Activated T-cell treated with anti-CD3 and anti-CD28 coated beads, Interleukin-2, amount 50 U/mL, for 48 hours (primary cell): ENCODE data around the gene TSSC4.

Source experiments
- DNase-seq, 2 experiments: peaks; one replicate each; pipeline ENCODE4 v3.0.0-alpha.2; 2020

Gene TSSC4

DNA sequence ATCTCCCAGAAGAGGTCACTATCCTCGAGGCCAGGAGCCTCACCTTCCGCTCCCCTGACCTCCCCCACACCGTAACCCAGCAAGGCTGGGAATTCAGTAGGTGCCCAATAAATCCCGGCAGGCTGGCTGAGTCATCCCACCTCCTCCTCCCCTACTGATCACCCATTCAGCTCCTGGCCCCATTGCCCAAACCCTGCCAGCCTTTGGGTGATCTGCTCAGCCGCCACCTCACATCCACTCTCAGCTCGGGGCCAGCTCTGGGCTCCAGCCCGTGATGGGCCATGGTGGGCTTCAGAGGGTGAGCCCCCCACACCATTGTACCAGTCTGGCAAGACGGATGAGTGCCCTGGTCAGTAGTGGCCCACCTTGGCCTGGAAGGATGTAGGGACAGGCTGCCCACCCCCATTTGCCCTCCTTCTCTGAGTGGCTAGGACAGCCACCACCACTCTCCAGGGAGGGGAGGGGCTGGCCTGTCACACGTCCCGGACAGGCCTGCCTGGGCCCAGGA lies 35.5 kb downstream of the TSSC4 start:
- no peak for DNase-seq

- no peak for DNase-seq
Measured at GRCh38 chr11:2436521-2437031, 36.0 kb downstream of the TSSC4 start.

GRCh38 chr11:2437516-2437915 lies 37.0 kb downstream of the TSSC4 start:
- DNase-seq, result no peak

GRCh38 chr11:2439820-2440219 lies 39.3 kb downstream of the TSSC4 start:
- DNase-seq, result no peak

DNA sequence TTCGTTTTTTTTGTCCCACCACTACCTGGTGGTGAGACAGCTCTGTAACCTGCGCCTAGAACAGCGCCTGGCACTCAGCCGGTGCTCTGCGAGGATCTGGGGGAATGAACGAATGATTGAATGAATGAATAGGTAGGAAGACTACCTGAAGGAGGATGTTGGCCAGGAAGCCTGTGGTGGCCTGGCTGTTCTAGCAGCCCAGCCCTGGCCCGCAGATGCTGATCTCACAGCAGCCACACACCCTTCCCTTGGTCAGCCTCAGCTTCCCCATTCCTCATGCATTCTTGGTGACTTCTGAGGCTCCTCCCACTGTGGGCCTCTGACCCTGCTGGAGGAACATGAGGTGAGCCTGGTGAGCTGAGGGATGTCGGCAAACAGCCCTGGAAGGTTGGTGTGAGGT lies 40.1 kb downstream of the TSSC4 start:
- DNase-seq, result no peak

DNA sequence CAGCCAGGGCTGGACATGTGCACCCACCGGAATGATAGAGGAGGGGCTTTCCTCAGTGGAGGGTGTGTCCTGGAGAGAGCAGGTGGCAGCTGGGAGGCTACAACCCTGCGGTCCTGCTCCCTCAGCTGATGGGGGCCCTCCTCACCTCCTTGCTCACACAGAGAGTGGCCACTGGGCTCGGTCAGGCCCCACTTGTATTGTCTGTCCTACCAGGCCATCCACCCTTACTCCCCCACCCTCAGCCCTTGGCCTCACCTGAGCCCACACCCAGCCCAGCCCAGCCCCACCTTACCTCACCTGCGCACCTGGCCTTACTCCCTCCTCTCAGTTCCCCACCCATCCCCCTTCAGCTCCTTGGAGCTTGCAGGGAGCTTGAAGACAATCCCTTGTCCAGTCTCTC lies 40.6 kb downstream of the TSSC4 start:
- no peak for DNase-seq

GRCh38 chr11:2442589-2442988 lies 42.0 kb downstream of the TSSC4 start:
- DNase-seq, result no peak

DNA sequence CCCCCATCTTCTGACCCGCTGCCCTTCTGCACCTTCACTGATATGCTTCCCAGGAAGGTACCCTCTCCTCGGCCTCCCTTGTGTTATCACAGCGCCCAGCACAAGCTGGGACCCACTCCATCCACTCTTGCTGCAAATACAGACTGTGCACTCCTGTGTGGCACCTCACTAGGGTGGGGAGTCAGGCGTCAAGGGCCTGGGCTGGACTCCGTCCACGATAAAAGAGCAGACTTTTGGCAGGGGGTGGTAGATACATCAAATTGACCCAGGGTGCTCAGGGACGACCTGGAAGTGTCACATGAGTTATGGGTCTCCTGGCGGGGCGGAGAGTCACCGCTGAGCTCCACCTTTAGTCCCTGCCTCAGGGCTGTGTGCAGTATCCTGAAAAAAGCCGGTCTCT lies 42.9 kb downstream of the TSSC4 start:
- no peak for DNase-seq

DNA sequence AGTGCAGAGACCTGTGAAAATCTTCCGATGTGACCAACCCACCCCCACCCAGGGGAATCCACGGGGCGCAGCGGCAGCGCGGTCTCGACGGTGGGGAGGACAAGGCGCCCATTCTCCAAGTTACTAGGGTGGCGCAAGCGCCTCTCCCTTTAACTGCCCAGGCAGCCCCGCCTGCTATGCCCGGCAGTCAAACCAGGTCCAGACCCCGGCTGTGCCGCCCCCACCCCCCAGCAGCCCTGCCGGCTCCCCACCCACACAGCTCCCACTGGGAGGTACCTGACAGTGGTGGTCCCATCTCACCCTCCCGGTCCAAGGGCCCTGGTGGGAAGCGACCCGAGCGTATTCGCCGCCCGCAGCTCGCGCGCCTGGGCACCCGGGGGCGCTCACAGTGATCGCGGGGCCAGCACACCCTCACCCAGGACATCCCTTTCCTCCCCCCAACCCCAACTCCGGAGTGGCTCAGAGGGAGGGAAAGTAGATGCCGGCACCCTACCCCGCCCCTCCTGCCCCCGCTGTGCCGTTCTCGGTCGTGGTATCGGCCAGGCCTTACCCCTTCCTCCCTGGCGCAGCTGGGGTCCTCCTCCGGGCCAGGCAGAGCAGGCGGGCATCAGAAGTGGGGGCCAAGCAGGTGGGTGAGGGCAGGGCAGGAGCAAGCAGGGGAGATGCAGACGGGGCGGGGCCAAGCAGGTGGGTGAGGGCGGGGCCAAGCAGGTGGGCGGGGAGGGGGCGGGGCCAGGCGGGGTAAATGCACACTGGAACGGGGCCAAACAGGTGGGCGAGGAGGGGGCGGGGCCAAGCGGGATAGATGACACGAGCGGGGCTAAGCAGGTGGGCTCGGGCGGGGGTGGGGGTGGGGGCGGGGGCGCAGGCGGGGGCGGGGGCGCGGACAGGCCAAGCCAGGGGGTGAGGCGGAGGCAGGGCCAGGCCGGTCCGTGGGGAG lies 43.6 kb downstream of the TSSC4 start, which contains the start of gene TRPM5:
TSS of gene TRPM5 (minus strand) at position 634 of the 940 bp plus-strand sequence. CDS start 21,478 bp downstream, outside the sequence.
- peak; percentile 84 for DNase-seq

GRCh38 chr11:2444821-2445745 lies 44.5 kb downstream of the TSSC4 start, which contains the start of gene KCNQ1:
TSS of gene KCNQ1 (plus strand) at chr11:2445008. CDS start at chr11:2445099, 91 bp downstream.
- DNase-seq, result peak; percentile 58 to 65

DNA sequence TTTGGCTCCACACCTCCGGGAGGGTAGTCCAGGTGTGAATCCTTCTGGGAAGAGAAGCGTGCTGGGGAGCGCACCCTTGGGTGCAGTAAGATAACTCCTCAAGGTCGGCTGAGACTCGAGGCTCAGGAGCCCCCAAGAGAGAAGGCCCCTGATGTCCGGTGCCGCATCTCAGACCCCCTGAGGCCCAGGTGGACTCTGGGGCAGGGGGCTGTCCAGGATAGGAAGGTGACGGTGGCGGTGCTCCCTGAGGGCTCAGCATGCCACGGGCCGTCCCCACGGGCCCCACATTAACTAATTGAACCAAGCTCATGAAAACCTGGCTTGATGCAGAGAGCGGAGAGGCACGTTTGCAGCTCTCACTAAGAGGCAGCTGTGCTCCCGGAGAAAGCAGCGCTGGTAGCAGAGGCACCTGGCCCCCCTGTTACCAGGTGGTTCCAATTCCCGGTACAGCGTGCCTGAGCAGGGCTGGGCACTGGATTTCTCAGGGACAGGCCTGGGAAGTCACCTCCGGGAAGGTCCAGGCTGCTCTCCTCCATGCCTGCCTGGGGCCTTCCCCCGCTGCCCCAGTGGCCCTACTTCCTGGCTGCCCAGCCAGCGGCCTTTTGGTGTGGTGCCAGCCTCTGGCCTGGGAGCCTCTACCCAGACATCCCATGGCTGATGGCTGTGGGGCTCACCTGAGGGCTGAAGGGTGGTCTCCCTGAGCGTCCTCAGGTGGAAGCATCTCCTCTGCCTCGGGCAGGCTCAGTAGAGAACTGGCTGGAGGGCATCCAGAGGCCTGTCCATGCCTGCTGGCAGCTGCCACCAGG lies 45.4 kb downstream of the TSSC4 start:
- peak in 1 of 2 experiments; percentile 48 for DNase-seq

DNA sequence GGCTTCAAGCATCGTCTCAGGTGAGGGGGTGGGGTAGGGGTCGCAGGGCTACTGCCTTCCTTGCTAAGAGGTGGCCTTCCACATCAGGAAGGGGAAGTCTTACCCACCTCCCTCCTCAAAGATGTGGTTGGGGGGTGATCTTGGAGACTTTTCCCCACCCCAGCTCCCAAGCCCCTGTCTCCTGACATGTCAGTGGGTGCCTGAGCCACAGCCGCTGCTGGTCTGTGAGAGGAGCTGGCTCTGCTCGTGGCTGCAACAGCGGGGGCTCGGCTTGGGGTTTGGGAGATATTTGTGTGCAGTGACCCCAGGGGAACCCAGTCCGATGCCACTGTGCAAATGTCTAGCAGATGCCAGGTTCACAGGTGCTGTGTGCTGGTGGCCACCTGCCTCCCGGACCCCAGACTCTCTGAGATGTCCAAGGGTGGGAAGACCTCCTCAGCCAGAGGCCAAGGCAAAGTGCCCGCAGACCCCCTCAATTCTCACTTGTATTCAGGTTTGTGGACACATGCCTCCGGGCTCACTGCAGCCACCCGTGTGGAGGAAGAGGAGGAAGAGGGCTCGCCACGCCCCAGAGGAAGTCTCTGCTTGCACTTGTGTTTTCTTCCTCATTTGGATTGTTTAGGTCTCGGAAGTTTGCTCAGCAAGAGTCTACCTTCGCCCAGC lies 46.2 kb downstream of the TSSC4 start:
- DNase-seq, result no peak

DNA sequence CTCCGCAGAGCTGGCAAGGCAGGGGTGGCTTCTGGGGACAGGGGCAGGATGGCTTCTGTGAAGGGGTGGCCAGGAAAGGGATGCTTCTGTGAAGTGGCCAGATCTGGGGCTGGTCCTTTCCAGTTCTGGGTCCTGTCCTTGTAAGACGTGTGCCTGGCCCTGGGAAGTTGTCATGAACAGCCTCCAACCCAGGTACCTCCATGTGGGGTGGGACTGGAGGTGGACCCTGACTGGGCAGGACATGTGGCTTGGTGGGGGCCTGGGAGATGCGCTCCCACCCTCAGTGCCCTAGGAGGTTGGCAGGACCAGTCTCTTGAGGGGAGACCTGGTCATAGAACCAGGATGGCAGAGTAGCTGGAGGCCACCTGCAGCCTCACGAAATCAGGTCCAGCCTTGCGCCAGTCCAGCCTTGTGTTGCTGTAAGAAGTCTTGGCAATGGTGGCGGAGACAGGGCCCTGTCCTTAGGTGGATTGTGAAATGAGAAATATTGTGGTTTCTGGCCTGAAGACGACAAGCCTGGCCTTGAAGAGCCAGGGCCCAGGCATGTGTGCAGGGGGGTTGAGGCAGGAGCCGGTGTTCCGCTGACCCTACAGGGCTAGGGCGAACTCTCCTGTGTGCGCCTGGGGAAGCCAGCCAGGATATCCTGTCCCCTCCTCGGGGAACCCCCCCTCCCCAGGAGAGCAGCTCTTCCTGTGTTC lies 46.9 kb downstream of the TSSC4 start:
- no peak for DNase-seq

DNA sequence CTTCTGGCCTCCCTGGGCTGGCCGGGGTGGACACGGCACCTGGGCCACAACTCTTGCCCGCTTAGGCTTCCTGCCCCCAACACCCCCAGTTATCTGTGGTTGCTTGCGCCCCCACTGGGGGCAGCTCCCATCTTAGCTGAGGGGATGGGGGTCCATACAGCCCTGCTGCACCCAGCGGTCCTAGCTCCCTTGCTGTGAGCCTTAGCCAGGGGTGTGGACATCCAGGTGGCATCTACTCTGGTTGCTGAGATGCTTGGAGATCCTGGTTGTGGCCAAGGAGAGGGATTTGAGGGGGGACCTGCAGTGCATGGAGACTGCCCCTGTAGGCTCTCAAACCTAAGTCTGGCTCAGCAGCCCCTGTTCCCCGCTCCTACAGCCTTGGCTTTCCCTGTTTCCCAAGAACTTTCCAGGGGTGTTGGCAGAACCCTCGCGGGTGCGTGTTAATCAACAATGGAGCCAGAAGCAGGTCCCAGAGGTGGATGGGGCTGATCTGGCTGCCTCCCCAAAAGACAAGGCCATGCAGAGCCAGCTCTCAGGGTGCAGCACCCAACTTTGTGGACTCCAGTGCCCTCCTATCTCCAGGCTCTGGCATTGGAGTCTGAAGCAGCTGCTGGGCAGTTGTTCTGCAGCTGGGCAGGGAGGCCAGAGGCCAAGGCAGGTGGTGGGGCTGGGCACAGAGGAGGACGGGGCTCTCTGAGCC lies 47.6 kb downstream of the TSSC4 start:
- DNase-seq, result no peak

DNA sequence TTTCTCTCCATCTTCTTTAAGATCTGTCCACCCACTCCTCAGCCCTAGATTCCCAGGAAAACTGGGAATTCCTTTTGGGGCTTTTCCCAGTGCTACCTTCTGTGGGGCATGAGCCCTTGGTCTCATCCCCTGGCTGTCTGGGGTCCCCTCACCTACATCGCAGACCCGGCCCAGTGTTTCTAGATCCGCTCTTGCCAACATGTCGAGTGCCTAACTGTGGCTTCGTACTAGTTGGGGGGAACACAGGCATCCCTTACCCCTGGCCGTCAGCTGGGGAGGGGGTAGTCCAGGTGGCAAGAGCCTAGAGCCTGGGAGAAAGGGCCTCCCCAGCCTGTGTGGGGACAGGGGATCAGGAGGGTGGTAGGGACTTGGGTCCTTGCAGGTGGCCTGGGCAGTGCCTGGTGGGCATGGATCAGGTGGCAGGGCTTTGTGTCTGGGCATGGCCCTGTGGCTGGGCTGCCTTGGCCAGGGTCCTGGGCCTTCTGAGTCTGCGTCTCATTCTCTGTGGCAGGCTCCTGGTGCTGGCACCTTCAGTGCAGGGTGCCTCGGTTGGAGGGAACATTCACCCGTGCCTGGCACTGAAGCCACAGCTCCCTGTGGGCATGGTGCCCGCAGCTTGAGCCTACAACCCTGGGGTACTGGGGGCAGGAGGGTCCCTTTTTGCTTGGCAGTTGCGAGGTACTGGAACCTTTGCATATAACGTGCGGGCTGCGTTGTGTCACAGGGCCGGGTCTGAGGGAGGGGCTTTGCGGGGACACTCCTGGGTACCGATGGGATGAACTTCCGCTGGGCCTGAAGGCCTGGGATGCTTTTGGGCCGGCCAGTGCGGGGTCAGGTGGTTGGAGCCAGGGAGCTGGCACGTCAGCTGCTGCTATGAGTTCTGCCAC lies 48.4 kb downstream of the TSSC4 start:
- DNase-seq, result no peak

- no peak for DNase-seq
Measured at GRCh38 chr11:2449548-2450320, 49.2 kb downstream of the TSSC4 start.

DNA sequence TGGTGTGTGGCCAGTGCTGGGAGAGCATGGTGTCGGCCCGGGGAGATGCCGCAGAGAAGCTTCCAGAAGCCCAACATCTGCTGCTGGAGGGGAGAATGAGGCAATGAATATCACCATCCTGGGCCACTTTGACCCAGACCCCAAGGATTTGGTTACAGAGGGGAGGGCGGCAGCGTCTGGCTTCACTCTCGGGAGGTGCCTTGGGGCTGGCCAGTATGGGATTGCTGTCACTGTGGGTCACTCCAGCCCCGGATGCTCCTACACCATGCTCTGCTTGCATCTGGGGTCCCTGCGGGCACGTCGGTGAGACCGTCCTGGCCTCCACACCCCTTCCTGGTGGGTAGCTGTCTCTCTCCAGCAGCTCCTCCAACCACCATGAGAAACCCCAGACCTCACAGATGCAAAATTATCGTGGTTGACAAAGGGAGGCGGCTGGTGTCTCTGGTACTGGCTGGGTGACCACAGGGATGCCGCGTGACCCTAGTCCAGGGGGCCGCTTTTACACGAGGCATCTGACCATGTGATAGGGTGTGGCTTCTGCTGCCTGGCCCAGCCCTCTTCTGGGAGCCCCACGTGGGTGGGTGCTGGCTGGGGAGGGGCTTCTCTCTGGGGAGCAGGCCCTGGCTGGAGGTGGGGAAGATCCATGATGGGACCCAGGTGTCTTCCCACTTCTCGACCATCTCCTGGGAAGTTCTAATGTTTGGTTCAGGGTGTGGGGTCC lies 49.9 kb downstream of the TSSC4 start:
- DNase-seq, result no peak

GRCh38 chr11:2451336-2451735 lies 50.8 kb downstream of the TSSC4 start:
- no peak for DNase-seq
